ENCODE data around the gene TTC9B.

The TTC9B gene

DNA sequence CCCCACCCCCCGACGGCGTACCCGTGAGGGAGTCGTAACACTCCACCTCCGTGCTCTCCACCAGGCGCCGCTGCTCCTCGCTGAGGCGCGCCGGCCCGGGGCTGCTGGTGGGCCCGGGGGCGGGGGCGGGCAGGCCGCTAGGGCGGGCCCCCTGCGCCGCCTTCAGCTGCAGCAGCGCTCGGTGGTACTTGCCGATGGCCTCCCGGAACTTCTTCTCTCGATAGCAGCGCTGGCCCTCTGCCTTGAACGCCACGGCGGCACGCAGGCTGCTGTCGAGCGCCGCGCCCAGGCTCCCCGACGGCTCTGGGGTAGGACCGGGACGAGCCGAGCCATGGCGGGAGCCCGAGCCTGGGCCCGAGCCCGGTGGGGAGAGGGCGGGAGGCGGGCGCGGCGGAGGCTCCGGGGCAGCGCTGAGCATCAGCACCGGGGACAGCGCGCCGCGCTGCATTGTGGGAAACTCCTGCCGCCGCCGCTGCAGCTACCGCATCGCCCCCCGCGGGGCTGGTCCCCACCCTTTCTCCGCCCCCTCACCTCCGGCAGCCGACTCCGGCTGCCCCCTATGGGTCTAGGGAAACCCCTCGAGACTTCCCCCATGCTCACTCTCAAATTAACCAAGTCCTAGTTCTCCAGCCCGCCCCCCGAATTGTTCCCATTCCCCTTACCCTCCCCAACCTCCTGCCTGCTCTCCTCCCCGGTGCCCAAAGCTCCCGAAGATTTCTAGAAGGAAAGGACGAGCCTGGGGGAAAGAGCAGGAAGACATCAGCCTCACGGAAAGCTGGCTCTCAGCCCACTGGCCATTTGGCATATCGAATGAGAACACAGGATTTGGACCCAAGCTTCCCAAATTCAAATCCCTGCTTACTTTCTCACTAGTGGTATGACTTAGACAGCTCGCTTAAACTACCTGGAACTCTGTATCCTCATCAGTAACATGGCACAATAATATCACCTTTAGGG, at the start of gene TTC9B:
TSS of gene TTC9B (minus strand) at position 451 of the 957 bp plus-strand sequence. CDS start at position 448, 3 bp downstream.
- H3K27me3 ChIP-seq (ENCODE audit: control insufficient read depth in 1 of 2, insufficient read depth in 2 of 2, low read length in 2 of 2) = peaks cover 25% of the 10 kb centered on the region in 2 donors
- H3K9ac ChIP-seq (ENCODE audit: low read depth in 1 of 2, low read length in 2 of 2) = no peak within 1 kb of the TSS
- no peak within 1 kb of the TSS for H3K27ac ChIP-seq (ENCODE audit: low read depth, low read length)

DNA sequence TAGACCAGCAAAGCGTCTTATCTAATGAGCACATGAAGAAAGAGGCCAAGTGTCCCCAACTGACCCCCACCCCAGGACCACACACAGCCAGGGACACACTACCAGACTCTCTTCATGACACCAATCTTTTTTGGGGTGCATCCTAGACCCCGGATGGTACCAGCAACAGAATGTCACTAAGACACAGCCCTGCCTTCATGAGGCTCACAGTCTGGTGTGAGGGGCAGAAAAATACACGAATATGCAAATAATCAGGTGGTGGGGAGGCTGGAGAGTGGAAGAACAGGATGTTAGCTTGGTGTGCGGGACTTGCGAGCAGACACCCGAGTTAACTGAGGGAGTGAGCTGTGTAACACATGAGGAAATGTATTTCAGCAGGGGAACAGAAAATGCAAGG, 49.4 kb upstream of the TTC9B start:
- no peaks in the 10 kb centered on the region for H3K4me1 ChIP-seq (ENCODE audit: control insufficient read depth in 1 of 2, insufficient read depth in 2 of 2, low read length in 2 of 2)
- no peaks in the 10 kb centered on the region for H3K27me3 ChIP-seq (ENCODE audit: control insufficient read depth in 1 of 2, insufficient read depth in 2 of 2, low read length in 2 of 2)
- H3K9ac ChIP-seq (ENCODE audit: low read depth in 1 of 2, low read length in 2 of 2) = no peak overlapping the region
- H3K27ac ChIP-seq (ENCODE audit: low read depth, low read length) = no peak overlapping the region
- no peak overlapping the region for H3K4me3 ChIP-seq (ENCODE audit: low read depth in 1 of 2, low read length in 2 of 2)
- peaks cover 12 to 42% of the 10 kb centered on the region in 2 donors for H3K36me3 ChIP-seq (ENCODE audit: control insufficient read depth in 1 of 2, insufficient read depth in 2 of 2, low read length in 2 of 2)
- no peaks in the 10 kb centered on the region for H3K9me3 ChIP-seq (ENCODE audit: control insufficient read depth in 1 of 2, low read length in 2 of 2)

More for the DNA sequence above, at the start of gene TTC9B:
- H3K4me3 ChIP-seq (ENCODE audit: low read depth in 1 of 2, low read length in 2 of 2) = peak within 1 kb of the TSS; percentile 40 to 45
- H3K9me3 ChIP-seq (ENCODE audit: control insufficient read depth in 1 of 2, low read length in 2 of 2) = no peaks in the 10 kb centered on the region
- H3K36me3 ChIP-seq (ENCODE audit: control insufficient read depth in 1 of 2, insufficient read depth in 2 of 2, low read length in 2 of 2) = no peaks in the 10 kb centered on the region
- peaks cover 6 to 13% of the 10 kb centered on the region in 2 donors for H3K4me1 ChIP-seq (ENCODE audit: control insufficient read depth in 1 of 2, insufficient read depth in 2 of 2, low read length in 2 of 2)

- Histone ChIP-seq H3K27me3 (ENCODE audit: control insufficient read depth in 1 of 2, insufficient read depth in 2 of 2, low read length in 2 of 2) (no peaks in the 10 kb centered on the region), H3K9me3 (ENCODE audit: control insufficient read depth in 1 of 2, low read length in 2 of 2) (peaks cover 0 to 3% of the 10 kb centered on the region in 2 donors), H3K9ac (ENCODE audit: low read depth in 1 of 2, low read length in 2 of 2) (no peak overlapping the region), H3K4me1 (ENCODE audit: control insufficient read depth in 1 of 2, insufficient read depth in 2 of 2, low read length in 2 of 2) (no peaks in the 10 kb centered on the region), H3K4me3 (ENCODE audit: low read depth in 1 of 2, low read length in 2 of 2) (no peak overlapping the region), H3K27ac (ENCODE audit: low read depth, low read length) (no peak overlapping the region), H3K36me3 (ENCODE audit: control insufficient read depth in 1 of 2, insufficient read depth in 2 of 2, low read length in 2 of 2) (peaks cover 13 to 42% of the 10 kb centered on the region in 2 donors)
Measured at GRCh38 chr19:40266912-40267600, 48.9 kb upstream of the TTC9B start.

- H3K4me3 ChIP-seq (ENCODE audit: low read depth in 1 of 2, low read length in 2 of 2) = no peak overlapping the region
- H3K36me3 ChIP-seq (ENCODE audit: control insufficient read depth in 1 of 2, insufficient read depth in 2 of 2, low read length in 2 of 2) = peaks cover 13 to 40% of the 10 kb centered on the region in 2 donors
- H3K4me1 ChIP-seq (ENCODE audit: control insufficient read depth in 1 of 2, insufficient read depth in 2 of 2, low read length in 2 of 2) = no peaks in the 10 kb centered on the region
- H3K27ac ChIP-seq (ENCODE audit: low read depth, low read length) = no peak overlapping the region
- no peaks in the 10 kb centered on the region for H3K27me3 ChIP-seq (ENCODE audit: control insufficient read depth in 1 of 2, insufficient read depth in 2 of 2, low read length in 2 of 2)
- H3K9me3 ChIP-seq (ENCODE audit: control insufficient read depth in 1 of 2, low read length in 2 of 2) = peaks cover 0 to 3% of the 10 kb centered on the region in 2 donors
- H3K9ac ChIP-seq (ENCODE audit: low read depth in 1 of 2, low read length in 2 of 2) = no peak overlapping the region
Measured at GRCh38 chr19:40266119-40266518, 47.9 kb upstream of the TTC9B start.

GRCh38 chr19:40265763-40266099, 47.5 kb upstream of the TTC9B start:
- peaks cover 13 to 40% of the 10 kb centered on the region in 2 donors for H3K36me3 ChIP-seq (ENCODE audit: control insufficient read depth in 1 of 2, insufficient read depth in 2 of 2, low read length in 2 of 2)
- H3K9ac ChIP-seq (ENCODE audit: low read depth in 1 of 2, low read length in 2 of 2) = no peak overlapping the region
- H3K27me3 ChIP-seq (ENCODE audit: control insufficient read depth in 1 of 2, insufficient read depth in 2 of 2, low read length in 2 of 2) = no peaks in the 10 kb centered on the region
- peaks cover 0 to 3% of the 10 kb centered on the region in 2 donors for H3K9me3 ChIP-seq (ENCODE audit: control insufficient read depth in 1 of 2, low read length in 2 of 2)
- H3K27ac ChIP-seq (ENCODE audit: low read depth, low read length) = no peak overlapping the region
- no peaks in the 10 kb centered on the region for H3K4me1 ChIP-seq (ENCODE audit: control insufficient read depth in 1 of 2, insufficient read depth in 2 of 2, low read length in 2 of 2)
- no peak overlapping the region for H3K4me3 ChIP-seq (ENCODE audit: low read depth in 1 of 2, low read length in 2 of 2)

DNA sequence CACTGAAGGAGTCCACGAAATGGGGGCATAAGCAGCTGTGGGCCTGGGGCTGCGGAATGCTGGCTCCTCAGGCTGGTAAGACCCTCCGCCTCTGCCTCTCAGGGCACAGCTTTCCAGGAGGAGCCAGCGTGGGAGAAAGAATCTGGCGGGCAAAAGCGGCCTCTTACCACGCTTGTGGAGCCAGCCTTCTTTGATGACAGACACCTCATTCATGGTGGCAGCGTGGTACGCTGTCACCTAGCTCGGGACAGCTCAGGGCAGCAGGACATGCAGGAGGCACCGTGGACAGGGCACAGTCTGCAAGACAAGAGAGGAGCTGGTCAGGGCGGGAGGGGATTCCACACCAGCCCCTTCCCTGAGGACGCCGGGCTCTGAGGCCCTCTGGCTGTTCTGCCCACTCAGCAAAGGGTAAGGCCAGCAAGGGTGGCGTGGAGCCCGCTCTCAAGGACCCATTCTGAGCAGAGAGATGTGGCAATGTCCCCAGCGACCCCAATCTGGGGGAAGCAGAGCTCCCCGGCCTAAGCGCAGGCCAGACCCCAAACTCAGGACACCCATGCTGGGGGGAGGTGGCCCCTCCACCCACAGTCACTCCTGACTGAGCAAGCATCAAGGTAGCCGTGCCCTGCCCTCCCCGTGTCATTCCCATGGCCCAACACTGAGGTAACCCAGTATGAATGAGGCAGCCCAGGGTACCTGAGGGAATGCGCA, 47.0 kb upstream of the TTC9B start:
- Histone ChIP-seq H3K27ac (ENCODE audit: low read depth, low read length) (no peak overlapping the region), H3K4me1 (ENCODE audit: control insufficient read depth in 1 of 2, insufficient read depth in 2 of 2, low read length in 2 of 2) (no peaks in the 10 kb centered on the region), H3K9ac (ENCODE audit: low read depth in 1 of 2, low read length in 2 of 2) (no peak overlapping the region), H3K27me3 (ENCODE audit: control insufficient read depth in 1 of 2, insufficient read depth in 2 of 2, low read length in 2 of 2) (no peaks in the 10 kb centered on the region), H3K4me3 (ENCODE audit: low read depth in 1 of 2, low read length in 2 of 2) (no peak overlapping the region), H3K9me3 (ENCODE audit: control insufficient read depth in 1 of 2, low read length in 2 of 2) (peaks cover 0 to 3% of the 10 kb centered on the region in 2 donors), H3K36me3 (ENCODE audit: control insufficient read depth in 1 of 2, insufficient read depth in 2 of 2, low read length in 2 of 2) (peaks cover 13 to 36% of the 10 kb centered on the region in 2 donors)

- Histone ChIP-seq H3K27ac (ENCODE audit: low read depth, low read length) (no peak overlapping the region), H3K4me3 (ENCODE audit: low read depth in 1 of 2, low read length in 2 of 2) (no peak overlapping the region), H3K4me1 (ENCODE audit: control insufficient read depth in 1 of 2, insufficient read depth in 2 of 2, low read length in 2 of 2) (no peaks in the 10 kb centered on the region), H3K9me3 (ENCODE audit: control insufficient read depth in 1 of 2, low read length in 2 of 2) (peaks cover 0 to 3% of the 10 kb centered on the region in 2 donors), H3K9ac (ENCODE audit: low read depth in 1 of 2, low read length in 2 of 2) (no peak overlapping the region), H3K27me3 (ENCODE audit: control insufficient read depth in 1 of 2, insufficient read depth in 2 of 2, low read length in 2 of 2) (no peaks in the 10 kb centered on the region), H3K36me3 (ENCODE audit: control insufficient read depth in 1 of 2, insufficient read depth in 2 of 2, low read length in 2 of 2) (peaks cover 13 to 32% of the 10 kb centered on the region in 2 donors)
Measured at GRCh38 chr19:40264314-40265054, 46.3 kb upstream of the TTC9B start.

DNA sequence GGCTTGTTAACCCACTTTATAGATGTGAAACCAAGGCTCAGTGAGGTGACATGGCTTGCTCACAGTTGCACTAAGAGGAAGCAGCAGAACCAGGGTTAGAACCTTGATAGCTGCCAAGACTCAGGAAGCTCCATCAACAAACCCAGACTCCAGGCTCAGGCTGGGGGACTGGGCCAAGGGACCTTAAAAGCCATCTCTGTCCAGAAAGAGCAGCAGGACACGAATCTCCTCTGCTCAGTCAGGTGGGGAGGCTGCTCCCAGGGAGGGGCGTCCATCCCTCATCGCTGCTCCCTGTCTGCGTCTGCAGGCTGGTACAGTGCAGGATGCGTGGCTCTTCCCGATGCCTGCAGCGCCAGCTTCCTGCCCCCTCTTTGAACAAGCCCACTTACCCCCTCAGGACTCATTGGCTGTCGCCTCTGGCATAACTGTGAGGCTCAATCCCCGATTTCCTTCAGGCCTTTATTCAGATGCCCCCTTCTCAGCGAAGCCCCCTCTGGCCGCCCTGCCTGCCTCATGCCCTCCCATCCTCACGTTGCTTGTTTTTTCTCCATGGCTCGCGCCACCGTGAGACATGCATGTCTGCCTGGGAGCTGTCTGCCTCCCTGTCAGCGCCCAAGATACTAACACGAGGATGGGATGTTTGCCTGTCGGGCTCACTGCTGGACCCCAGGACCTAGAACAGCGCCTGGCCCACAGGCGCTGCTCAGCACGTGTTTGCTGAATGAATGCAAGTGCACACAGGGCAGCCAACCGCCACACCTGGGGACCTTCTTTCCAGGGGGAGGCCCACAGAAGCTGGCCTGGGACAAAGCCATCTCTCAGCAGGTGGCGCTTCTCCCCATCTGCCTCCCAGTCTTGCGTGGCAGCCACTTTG, 45.5 kb upstream of the TTC9B start:
- Histone ChIP-seq H3K9ac (ENCODE audit: low read depth in 1 of 2, low read length in 2 of 2) (no peak overlapping the region), H3K36me3 (ENCODE audit: control insufficient read depth in 1 of 2, insufficient read depth in 2 of 2, low read length in 2 of 2) (peaks cover 13 to 31% of the 10 kb centered on the region in 2 donors), H3K27me3 (ENCODE audit: control insufficient read depth in 1 of 2, insufficient read depth in 2 of 2, low read length in 2 of 2) (no peaks in the 10 kb centered on the region), H3K4me1 (ENCODE audit: control insufficient read depth in 1 of 2, insufficient read depth in 2 of 2, low read length in 2 of 2) (no peaks in the 10 kb centered on the region), H3K27ac (ENCODE audit: low read depth, low read length) (no peak overlapping the region), H3K9me3 (ENCODE audit: control insufficient read depth in 1 of 2, low read length in 2 of 2) (peaks cover 0 to 3% of the 10 kb centered on the region in 2 donors), H3K4me3 (ENCODE audit: low read depth in 1 of 2, low read length in 2 of 2) (no peak overlapping the region)

DNA sequence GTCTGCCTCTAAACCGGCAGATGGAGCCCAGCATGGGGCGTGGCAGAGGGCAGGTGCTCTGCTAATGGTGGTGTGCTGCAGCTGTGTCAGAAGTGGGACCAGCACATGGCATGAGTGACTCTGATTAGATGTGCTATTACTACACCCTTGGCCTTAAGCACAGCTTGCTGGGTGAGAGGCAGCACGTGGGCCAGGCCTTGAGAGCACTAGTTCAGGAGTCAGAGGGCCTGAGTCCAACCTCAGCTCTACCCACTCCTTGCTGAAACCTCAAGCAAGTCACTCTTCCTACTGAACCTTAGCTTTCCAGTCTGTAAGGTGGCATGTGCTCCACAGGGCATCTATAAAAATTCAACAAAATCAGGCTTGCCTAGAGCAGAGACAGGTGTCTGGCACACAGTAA, 44.2 kb upstream of the TTC9B start:
- Histone ChIP-seq H3K36me3 (ENCODE audit: control insufficient read depth in 1 of 2, insufficient read depth in 2 of 2, low read length in 2 of 2) (peaks cover 13 to 31% of the 10 kb centered on the region in 2 donors), H3K27ac (ENCODE audit: low read depth, low read length) (no peak overlapping the region), H3K9ac (ENCODE audit: low read depth in 1 of 2, low read length in 2 of 2) (no peak overlapping the region), H3K27me3 (ENCODE audit: control insufficient read depth in 1 of 2, insufficient read depth in 2 of 2, low read length in 2 of 2) (no peaks in the 10 kb centered on the region), H3K4me1 (ENCODE audit: control insufficient read depth in 1 of 2, insufficient read depth in 2 of 2, low read length in 2 of 2) (peaks cover 0 to 4% of the 10 kb centered on the region in 2 donors), H3K4me3 (ENCODE audit: low read depth in 1 of 2, low read length in 2 of 2) (no peak overlapping the region), H3K9me3 (ENCODE audit: control insufficient read depth in 1 of 2, low read length in 2 of 2) (peaks cover 0 to 3% of the 10 kb centered on the region in 2 donors)

All from duodenal mucosa (tissue), 2 donors.